CD4-positive, alpha-beta memory T cell (primary cell): ENCODE data around the gene CCIN. TPM values are rescaled to one million over a fixed set of nuclear protein-coding genes. Genes with fewer than 3 reads are reported as not detected.
"Not testable (repeated sequence)": the region's sequence is repeated elsewhere in the genome, so short reads cannot be mapped to it uniquely, and the experiment has no call there.

Experiments
- CTCF ChIA-PET: fragments of 350-600 bp; sonication (Branson Sonifier 250); formaldehyde crosslinking; loops from one replicate; lab custom pipeline; 2021; ENCODE audit warnings: inconsistent platforms; ENCODE audit not compliant: partially characterized antibody; lab: Charles Lee
- POLR2A ChIA-PET: fragments of 350-600 bp; sonication (Branson Sonifier 250); formaldehyde crosslinking; loops from one replicate; lab custom pipeline; 2021; ENCODE audit not compliant: partially characterized antibody; lab: Charles Lee
- DNase-seq, 5 donors: peaks; one replicate each; pipeline versions ENCODE4 v3.0.0 to v3.0.0-alpha.2; 2020 to 2022; ENCODE audit warnings: mixed read lengths in 1 of 5
- H3K27ac ChIP-seq: one replicate; pipeline ENCODE4 v1.7.0; 2013; ENCODE audit warnings: low read depth, low read length
- H3K27me3 ChIP-seq: 2 replicates; pipeline ENCODE4 v1.7.0; 2013; ENCODE audit warnings: mild to moderate bottlenecking, low read length, moderate library complexity; ENCODE audit not compliant: insufficient read depth
- H3K36me3 ChIP-seq: 2 replicates; pipeline ENCODE4 v1.7.0; 2013; ENCODE audit warnings: mild to moderate bottlenecking, low read length, moderate library complexity; ENCODE audit not compliant: insufficient read depth
- H3K4me1 ChIP-seq: 2 replicates; pipeline ENCODE4 v1.7.0; 2013; ENCODE audit warnings: mild to moderate bottlenecking, low read length, moderate library complexity; ENCODE audit not compliant: insufficient read depth
- H3K4me3 ChIP-seq, 2 donors: one replicate each; pipeline ENCODE4 v1.7.0; 2013; ENCODE audit warnings: low read length in 2 of 2, mild to moderate bottlenecking in 1 of 2
- H3K9me3 ChIP-seq, 2 donors: one replicate each; pipeline ENCODE4 v1.7.0; 2013; ENCODE audit warnings: low read length in 2 of 2, control low read depth in 1 of 2; ENCODE audit not compliant: control insufficient read depth in 1 of 2
- H3K27ac Mint-ChIP-seq, 7 donors: one replicate each; pipeline ENCODE4 v1.8.0; 2020 to 2021; ENCODE audit warnings: mixed read lengths in 7 of 7, mild to moderate bottlenecking in 6 of 7, inconsistent platforms in 3 of 7, moderate library complexity in 3 of 7
- H3K27me3 Mint-ChIP-seq, 2 donors: one replicate each; pipeline ENCODE4 v1.8.0; 2020 to 2021; ENCODE audit warnings: mixed read lengths in 2 of 2
- H3K36me3 Mint-ChIP-seq, 2 donors: one replicate each; pipeline ENCODE4 v1.8.0; 2020 to 2021; ENCODE audit warnings: mixed read lengths in 2 of 2, inconsistent platforms in 1 of 2, mild to moderate bottlenecking in 1 of 2
- H3K4me1 Mint-ChIP-seq, 4 donors: one replicate each; pipeline ENCODE4 v1.8.0; 2020 to 2021; ENCODE audit warnings: mixed read lengths in 4 of 4, mild to moderate bottlenecking in 1 of 4
- H3K4me3 Mint-ChIP-seq, 8 donors: one replicate each; pipeline ENCODE4 v1.8.0; 2020 to 2021; ENCODE audit warnings: mixed read lengths in 8 of 8, mild to moderate bottlenecking in 7 of 8, moderate library complexity in 6 of 8, inconsistent platforms in 3 of 8
- H3K9me3 Mint-ChIP-seq, 8 donors: one replicate each; pipeline ENCODE4 v1.8.0; 2020 to 2021; ENCODE audit warnings: mixed read lengths in 8 of 8, mild to moderate bottlenecking in 5 of 8, inconsistent platforms in 3 of 8, moderate library complexity in 1 of 8
- intact Hi-C: fragments of 100-400 bp; cut with micrococcal nuclease; formaldehyde crosslinking; loops from one replicate; pipeline ENCODE4 v1.15.1; 2023
- polyA plus RNA-seq, 2 donors: library from polyadenylated mRNA; unstranded; fragments of 300-500 nt; fragmentation: Illumina TruSeq; gene quantifications; one replicate each; pipeline ENCODE4 v1.2.3, GENCODE V29; 2021
- total RNA-seq, 2 experiments: library from RNA; stranded (reverse); gene quantifications; one replicate each; pipeline ENCODE4 v1.2.3, GENCODE V29; 2021

The CCIN gene
- total and polyA plus RNA-seq, 4 experiments from 2014 or later, result not detected

DNA sequence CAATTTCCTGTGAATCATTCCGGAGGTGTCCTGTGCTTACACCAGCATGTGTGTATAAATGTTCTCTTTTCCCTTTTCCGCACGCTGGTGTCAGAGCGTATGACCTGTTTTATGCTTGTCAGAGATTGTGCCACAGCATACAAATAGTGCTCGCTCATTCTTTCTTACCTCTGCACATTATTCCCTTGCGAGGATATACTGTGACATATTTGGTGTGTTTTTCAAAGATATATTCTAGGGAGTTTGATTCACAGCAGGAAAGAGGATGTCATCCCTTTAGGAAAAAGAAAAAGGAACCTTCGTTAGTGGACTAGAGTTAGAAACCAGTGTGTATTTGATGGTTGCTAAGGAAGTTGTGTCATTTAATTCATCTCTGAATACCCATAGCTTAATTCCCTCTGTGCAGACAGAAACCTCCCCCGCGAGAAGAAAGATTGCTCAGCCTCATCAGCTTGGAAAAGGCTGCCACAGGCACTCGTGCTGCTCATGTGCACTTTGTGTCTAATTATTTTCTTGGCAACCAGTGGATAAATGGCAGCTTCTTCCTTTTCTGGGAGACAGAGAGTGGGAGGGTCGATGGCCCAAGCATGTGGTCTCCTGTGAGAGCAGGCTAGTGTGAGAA lies 14.7 kb upstream of the CCIN start:
- peaks cover 49 to 51% of the 10 kb centered on the region in 2 donors for H3K36me3 Mint-ChIP-seq
- POLR2A ChIA-PET, result interaction anchor here (1.1 to 1.4 kb wide), 2 partner anchors 9 to 37 kb away, joined by 3 to 4 read pairs; no protein-coding TSS in a partner anchor

DNA sequence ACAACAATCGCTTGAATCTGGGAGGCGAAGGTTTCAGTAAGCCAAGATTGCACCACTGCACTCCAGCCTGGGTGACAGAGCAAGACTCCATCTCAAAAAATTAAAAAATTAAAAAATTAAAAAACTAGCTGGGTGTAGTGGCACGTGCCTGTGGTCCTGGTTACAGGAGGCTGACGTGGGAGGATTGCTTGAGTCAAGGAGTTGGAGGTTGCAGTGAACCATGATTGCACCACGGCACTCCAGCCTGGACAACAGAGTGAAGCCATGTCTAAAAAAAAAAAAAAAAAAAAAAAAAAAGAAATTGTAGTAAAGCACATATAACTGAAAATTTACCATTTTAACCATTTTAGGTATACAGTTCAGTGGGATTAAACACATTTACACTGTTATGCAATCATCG lies 13.1 kb upstream of the CCIN start:
- Histone ChIP-seq H3K27ac (no peak overlapping the region), H3K4me1 (peaks cover 35% of the 10 kb centered on the region), H3K4me3 (no peak overlapping the region), H3K9me3 (no peaks in the 10 kb centered on the region), H3K27me3 (no peaks in the 10 kb centered on the region), H3K36me3 (no peaks in the 10 kb centered on the region)
- Mint-ChIP-seq H3K4me3 (no peak overlapping the region), H3K4me1 (peaks cover 25 to 46% (median 35%) of the 10 kb centered on the region in 4 donors), H3K36me3 (peaks cover 43 to 50% of the 10 kb centered on the region in 2 donors), H3K27me3 (no peaks in the 10 kb centered on the region), H3K27ac (no peak overlapping the region), H3K9me3 (no peaks in the 10 kb centered on the region)
- POLR2A ChIA-PET, result interaction anchor here (1.2 to 1.5 kb wide), 3 partner anchors 12 to 102 kb away, joined by 3 to 6 read pairs (median 4); partner anchors contain the start of gene GNE
- intact Hi-C loops, result no loop called here
- no peak for DNase-seq
- CTCF ChIA-PET, result interaction anchor here (1.6 to 20.1 kb wide), 3 partner anchors 10 to 54 kb away, joined by 6 to 648 read pairs (median 6); no protein-coding TSS in a partner anchor

More for the DNA sequence above, 14.7 kb upstream of the CCIN start:
- Mint-ChIP-seq H3K4me3 (peak overlapping the region in 5 of 8 donors; percentile 17 to 64 (median 39)), H3K27me3 (no peaks in the 10 kb centered on the region), H3K4me1 (peaks cover 35 to 55% (median 45%) of the 10 kb centered on the region in 4 donors), H3K27ac (peak overlapping the region; percentile 31 to 95 (median 87)), H3K9me3 (no peaks in the 10 kb centered on the region)
- no peak overlapping the region for H3K27ac ChIP-seq
- H3K9me3 ChIP-seq, result no peaks in the 10 kb centered on the region
- no peaks in the 10 kb centered on the region for H3K27me3 ChIP-seq
- CTCF ChIA-PET, result interaction anchor here (0.9 to 20.1 kb wide), 4 partner anchors 36 to 1169 kb away, joined by 3 to 648 read pairs (median 3); partner anchors contain the start of gene CLTA
- peaks cover 52% of the 10 kb centered on the region for H3K4me1 ChIP-seq
- no peaks in the 10 kb centered on the region for H3K36me3 ChIP-seq
- intact Hi-C loops, result no loop called here
- DNase-seq, result no peak
- no peak overlapping the region for H3K4me3 ChIP-seq

DNA sequence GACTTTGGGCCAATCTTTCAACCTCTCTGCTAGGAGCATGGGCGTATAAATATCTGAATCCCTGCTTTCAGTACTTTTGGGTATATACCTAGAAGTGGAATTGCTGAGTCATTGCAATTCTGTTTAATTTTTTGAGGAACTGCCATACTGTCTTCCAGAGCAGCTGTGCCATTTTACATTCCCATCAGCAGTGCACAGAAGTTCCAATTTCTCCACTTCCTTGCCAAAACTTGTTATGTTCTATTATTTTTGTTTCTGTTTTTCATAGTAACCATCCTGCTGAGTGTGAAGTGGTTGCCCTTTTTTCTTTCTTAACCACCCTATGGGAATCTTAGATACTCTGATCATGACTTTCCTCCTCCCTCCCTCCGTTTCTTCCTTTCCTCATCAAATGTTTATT lies 11.1 kb upstream of the CCIN start:
- no peaks in the 10 kb centered on the region for H3K9me3 Mint-ChIP-seq
- CTCF ChIA-PET, result interaction anchor here (2.0 to 20.1 kb wide), 2 partner anchors 8 to 56 kb away, joined by 6 to 648 read pairs; no protein-coding TSS in a partner anchor
- no peak overlapping the region for H3K4me3 Mint-ChIP-seq
- no peak for DNase-seq
- intact Hi-C loops, result no loop called here
- H3K36me3 Mint-ChIP-seq, result peaks cover 38 to 55% of the 10 kb centered on the region in 2 donors
- H3K27ac Mint-ChIP-seq, result peak overlapping the region in 4 of 7 donors; percentile 9 to 73 (median 40)
- peaks cover 3% of the 10 kb centered on the region for H3K36me3 ChIP-seq
- no peaks in the 10 kb centered on the region for H3K9me3 ChIP-seq
- peaks cover 15% of the 10 kb centered on the region for H3K4me1 ChIP-seq
- no peaks in the 10 kb centered on the region for H3K27me3 Mint-ChIP-seq
- POLR2A ChIA-PET, result interaction anchor here (1.3 to 1.4 kb wide), 2 partner anchors 9 to 22 kb away, joined by 4 read pairs; partner anchors contain the start of gene GLIPR2
- H3K27me3 ChIP-seq, result no peaks in the 10 kb centered on the region
- peaks cover 15 to 36% (median 25%) of the 10 kb centered on the region in 4 donors for H3K4me1 Mint-ChIP-seq
- H3K4me3 ChIP-seq, result no peak overlapping the region
- no peak overlapping the region for H3K27ac ChIP-seq

DNA sequence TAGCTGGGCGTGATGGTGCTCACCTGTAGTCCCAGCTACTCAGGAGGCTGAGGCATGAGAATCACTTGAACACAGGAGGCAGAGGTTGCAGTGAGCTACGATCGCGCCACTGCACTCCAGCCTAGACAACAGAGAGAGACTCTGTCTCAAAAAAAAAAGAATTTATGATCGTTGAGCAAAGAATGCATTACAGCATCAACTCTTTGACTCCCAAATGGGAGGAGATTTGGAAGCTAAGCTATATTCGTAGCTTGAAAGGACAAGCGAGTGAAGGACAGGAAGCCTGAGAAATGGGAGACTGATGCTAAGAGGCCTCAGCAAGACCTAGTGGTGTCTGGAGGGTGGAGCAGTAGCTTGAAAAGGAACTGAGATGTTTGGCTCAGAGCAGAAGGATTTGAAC lies 10.3 kb upstream of the CCIN start:
- intact Hi-C loops, result no loop called here
- Histone ChIP-seq H3K36me3 (peaks cover 3% of the 10 kb centered on the region), H3K27ac (no peak overlapping the region), H3K4me3 (no peak overlapping the region), H3K4me1 (peaks cover 10% of the 10 kb centered on the region), H3K27me3 (no peaks in the 10 kb centered on the region), H3K9me3 (no peaks in the 10 kb centered on the region)
- Mint-ChIP-seq H3K4me3 (no peak overlapping the region), H3K27me3 (no peaks in the 10 kb centered on the region), H3K27ac (peak overlapping the region in 3 of 7 donors; percentile 29 to 73 (median 44)), H3K4me1 (peaks cover 15 to 34% (median 20%) of the 10 kb centered on the region in 4 donors), H3K36me3 (peaks cover 34 to 55% of the 10 kb centered on the region in 2 donors), H3K9me3 (no peaks in the 10 kb centered on the region)
- DNase-seq, result no peak
- ChIA-PET CTCF (interaction anchor here (0.6 to 20.1 kb wide), 5 partner anchors 9 to 57 kb away, joined by 3 to 648 read pairs (median 3); partner anchors contain the start of gene GLIPR2), POLR2A (interaction anchor here (1.3 to 2.1 kb wide), 2 partner anchors 22 to 23 kb away, joined by 4 to 5 read pairs; partner anchors contain the start of gene GLIPR2)

DNA sequence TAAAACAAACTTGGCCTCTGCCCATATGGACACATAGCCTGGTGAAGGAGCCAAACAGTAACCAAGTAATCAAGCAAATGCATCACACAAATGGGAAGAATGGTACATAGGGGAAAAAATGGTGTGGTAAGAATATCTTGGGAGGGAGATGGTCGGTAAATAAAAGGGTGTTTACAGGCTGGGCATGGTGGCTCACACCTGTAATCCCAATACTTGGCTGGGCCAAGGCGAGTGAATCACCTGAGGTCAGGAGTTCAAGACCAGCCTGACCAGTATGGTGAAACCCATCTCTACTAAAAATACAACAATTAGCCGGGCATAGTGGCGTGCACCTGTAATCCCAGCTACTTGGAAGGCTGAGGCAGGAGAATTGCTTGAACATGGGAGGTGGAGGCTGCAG lies 9.7 kb upstream of the CCIN start:
- peak overlapping the region in 5 of 7 donors; percentile 43 to 91 (median 63) for H3K27ac Mint-ChIP-seq
- H3K4me1 ChIP-seq, H3K27ac ChIP-seq, H3K36me3 ChIP-seq, H3K4me3 Mint-ChIP-seq, H3K9me3 Mint-ChIP-seq, H3K27me3 Mint-ChIP-seq, H3K9me3 ChIP-seq, H3K27me3 ChIP-seq, H3K4me3 ChIP-seq, DNase-seq, intact Hi-C loops: not testable (repeated sequence)
- ChIA-PET POLR2A (interaction anchor here (2.1 kb wide), 1 partner anchor 23 kb away, joined by 5 read pairs; the partner anchor contains the start of gene GLIPR2), CTCF (interaction anchor here (0.7 to 20.1 kb wide), 5 partner anchors 8 to 57 kb away, joined by 3 to 648 read pairs (median 3); partner anchors contain the start of genes CCIN and GLIPR2)
- peaks cover 12 to 29% (median 16%) of the 10 kb centered on the region in 4 donors for H3K4me1 Mint-ChIP-seq
- H3K36me3 Mint-ChIP-seq, result peaks cover 28 to 49% of the 10 kb centered on the region in 2 donors

DNA sequence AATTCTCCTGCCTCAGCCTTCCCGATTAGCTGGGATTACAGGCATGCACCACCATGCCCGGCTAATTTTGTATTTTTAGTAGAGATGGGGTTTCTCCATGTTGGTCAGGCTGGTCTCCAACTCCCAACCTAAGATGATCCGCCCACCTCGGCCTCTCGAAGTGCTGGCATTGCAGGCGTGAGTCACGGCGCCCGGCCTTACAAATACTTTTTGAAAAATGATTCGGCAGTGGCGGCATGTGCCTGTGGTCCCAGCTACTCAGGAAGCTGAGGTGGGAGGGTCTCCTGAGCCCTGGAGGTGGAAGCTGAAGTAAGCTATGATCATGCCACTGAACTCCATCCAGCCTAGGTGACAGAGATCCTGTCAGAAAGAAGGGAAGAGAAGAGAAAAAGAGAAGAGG lies 9.1 kb upstream of the CCIN start:
- H3K27me3 Mint-ChIP-seq, H3K4me3 ChIP-seq, H3K9me3 ChIP-seq, H3K4me1 ChIP-seq, H3K36me3 ChIP-seq, DNase-seq, intact Hi-C loops, H3K4me3 Mint-ChIP-seq, H3K9me3 Mint-ChIP-seq, H3K27me3 ChIP-seq, H3K27ac ChIP-seq: not testable (repeated sequence)
- ChIA-PET POLR2A (interaction anchor here (2.1 kb wide), 1 partner anchor 24 kb away, joined by 5 read pairs; the partner anchor contains the start of gene GLIPR2), CTCF (interaction anchor here (0.7 to 20.1 kb wide), 5 partner anchors 8 to 58 kb away, joined by 3 to 648 read pairs (median 4); partner anchors contain the start of genes CCIN and GLIPR2)
- H3K27ac Mint-ChIP-seq, result peak overlapping the region in 5 of 7 donors; percentile 32 to 88 (median 70)
- peaks cover 24 to 45% of the 10 kb centered on the region in 2 donors for H3K36me3 Mint-ChIP-seq
- peaks cover 8 to 24% (median 16%) of the 10 kb centered on the region in 4 donors for H3K4me1 Mint-ChIP-seq
